Upper lobe of left lung (tissue), 4 donors: Measurements from ENCODE around the gene HS3ST5.

Source experiments
- CTCF ChIP-seq, 6 experiments: fragments of 450-650 bp in 4 of 6; fragments of 200-600 bp in 2 of 6; sonication (generic) in 2 of 6; IDR thresholded peaks; one replicate each; pipeline ENCODE4 v1.5.1; 2016 to 2019; ENCODE audit warnings: antibody characterized with exemption in 6 of 6
- POLR2A ChIP-seq, 4 donors: fragments of 450-650 bp; IDR thresholded peaks; one replicate each; pipeline ENCODE4 v1.5.1; 2016 to 2017; ENCODE audit warnings: antibody characterized with exemption in 4 of 4, mild to moderate bottlenecking in 2 of 4
- POLR2AphosphoS5 ChIP-seq, 2 donors: sonication (generic); formaldehyde crosslinking; IDR thresholded peaks; one replicate each; pipeline ENCODE4 v1.5.1; 2017; ENCODE audit warnings: antibody characterized with exemption in 2 of 2

- TF ChIP-seq CTCF (IDR thresholded peaks at IDR 0.05) (no peak), POLR2A (IDR thresholded peaks at IDR 0.05) (no peak), POLR2AphosphoS5 (IDR thresholded peaks at IDR 0.05) (no peak)
Observed at GRCh38 chr6:114291428-114291827, 51.4 kb downstream of the HS3ST5 start.
